A673 (cell line): ENCODE measurements around the gene CWH43. TPM values are rescaled to one million over a fixed set of nuclear protein-coding genes. Genes with fewer than 3 reads are reported as not detected.
A peak's percentile ranks its signal among the peaks of the same experiment; 100 is the strongest.

Experiments
- BruUV-seq: library from RNA; stranded (reverse); fragments of 400-500 nt; replicated peaks from 2 replicates; lab custom pipeline; 2021; lab: Mats Ljungman, UMichigan
- CTCF ChIA-PET: fragments of 300-600 bp; sonication (Branson Sonifier 250); formaldehyde crosslinking; loops from one replicate; lab custom pipeline; 2022; ENCODE audit warnings: antibody characterized with exemption; lab: Charles Lee
- POLR2A ChIA-PET: fragments of 300-600 bp; sonication (Branson Sonifier 250); formaldehyde crosslinking; loops from one replicate; lab custom pipeline; 2022; ENCODE audit warnings: antibody characterized with exemption; ENCODE audit not compliant: low non-redundant PET; lab: Charles Lee
- DNase-seq: peaks from one replicate; pipeline ENCODE4 v3.0.0-alpha.2; 2015; ENCODE audit warnings: low spot score
- H3K27ac ChIP-seq: fragments of 200-600 bp; sonication (generic); 2 replicates; pipeline ENCODE4 v1.5.1; 2016; ENCODE audit warnings: mixed run types, low read depth, mild to moderate bottlenecking, mixed read lengths, antibody characterized with exemption, low read length; ENCODE audit not compliant: poor library complexity, severe bottlenecking
- H3K27me3 ChIP-seq: fragments of 200-600 bp; sonication (generic); replicated peaks from 2 replicates; pipeline ENCODE4 v1.6.1; 2017; ENCODE audit warnings: mixed run types, low read depth, mild to moderate bottlenecking, mixed read lengths, antibody characterized with exemption, low read length; ENCODE audit not compliant: insufficient read depth, poor library complexity
- H3K36me3 ChIP-seq: fragments of 200-600 bp; sonication (generic); 2 replicates; pipeline ENCODE4 v1.6.1; 2016; ENCODE audit warnings: mixed run types, mild to moderate bottlenecking, mixed read lengths, antibody characterized with exemption, low read length; ENCODE audit not compliant: insufficient read depth, poor library complexity, severe bottlenecking
- H3K4me1 ChIP-seq: fragments of 200-600 bp; sonication (generic); 2 replicates; pipeline ENCODE4 v1.6.1; 2017; ENCODE audit warnings: mixed run types, mild to moderate bottlenecking, mixed read lengths, antibody characterized with exemption, low read length; ENCODE audit not compliant: insufficient read depth, poor library complexity, severe bottlenecking
- H3K4me3 ChIP-seq: fragments of 200-600 bp; sonication (generic); 2 replicates; pipeline ENCODE4 v1.5.1; 2016; ENCODE audit warnings: low read depth, mixed run types, mild to moderate bottlenecking, mixed read lengths, low read length; ENCODE audit not compliant: poor library complexity, severe bottlenecking
- H3K9me3 ChIP-seq: fragments of 200-600 bp; sonication (generic); 2 replicates; pipeline ENCODE4 v1.6.1; 2016; ENCODE audit warnings: mixed run types, low read depth, mild to moderate bottlenecking, mixed read lengths, antibody characterized with exemption, low read length; ENCODE audit not compliant: poor library complexity, severe bottlenecking
- EZH2 ChIP-seq: fragments of 200-600 bp; sonication (generic); IDR thresholded peaks from 2 replicates; pipeline ENCODE4 v1.6.1; 2017; ENCODE audit warnings: borderline replicate concordance, low read depth, mild to moderate bottlenecking, mixed read lengths, antibody characterized with exemption, low read length; ENCODE audit not compliant: poor library complexity, severe bottlenecking
- intact Hi-C: fragments of 100-400 bp; cut with micrococcal nuclease; formaldehyde crosslinking; loops from one replicate; pipeline ENCODE4 v1.10.0; 2022; ENCODE audit not compliant: unreplicated experiment
- total RNA-seq: library from RNA; stranded (reverse); gene quantifications from 2 replicates; pipeline ENCODE4 v1.2.3, GENCODE V29; 2021
- TF ChIP-seq, protein P1 (sequence below): fragments of 300-800, 200-600 bp; sonication (generic); conservative IDR thresholded peaks from 2 replicates; pipeline ENCODE4 v1.5.1; 2017; ENCODE audit warnings: low read depth, mild to moderate bottlenecking, antibody characterized with exemption, low read length, moderate library complexity, mixed read lengths

The CWH43 gene
- total RNA-seq, 1 experiment from 2014 or later: not detected

GRCh38 chr4:48968814-48969213, 17.3 kb upstream of the CWH43 start:
- TF ChIP-seq, protein P1, sequence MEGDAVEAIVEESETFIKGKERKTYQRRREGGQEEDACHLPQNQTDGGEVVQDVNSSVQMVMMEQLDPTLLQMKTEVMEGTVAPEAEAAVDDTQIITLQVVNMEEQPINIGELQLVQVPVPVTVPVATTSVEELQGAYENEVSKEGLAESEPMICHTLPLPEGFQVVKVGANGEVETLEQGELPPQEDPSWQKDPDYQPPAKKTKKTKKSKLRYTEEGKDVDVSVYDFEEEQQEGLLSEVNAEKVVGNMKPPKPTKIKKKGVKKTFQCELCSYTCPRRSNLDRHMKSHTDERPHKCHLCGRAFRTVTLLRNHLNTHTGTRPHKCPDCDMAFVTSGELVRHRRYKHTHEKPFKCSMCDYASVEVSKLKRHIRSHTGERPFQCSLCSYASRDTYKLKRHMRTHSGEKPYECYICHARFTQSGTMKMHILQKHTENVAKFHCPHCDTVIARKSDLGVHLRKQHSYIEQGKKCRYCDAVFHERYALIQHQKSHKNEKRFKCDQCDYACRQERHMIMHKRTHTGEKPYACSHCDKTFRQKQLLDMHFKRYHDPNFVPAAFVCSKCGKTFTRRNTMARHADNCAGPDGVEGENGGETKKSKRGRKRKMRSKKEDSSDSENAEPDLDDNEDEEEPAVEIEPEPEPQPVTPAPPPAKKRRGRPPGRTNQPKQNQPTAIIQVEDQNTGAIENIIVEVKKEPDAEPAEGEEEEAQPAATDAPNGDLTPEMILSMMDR: no peak
- TF ChIP-seq EZH2: no peak
- H3K4me1 ChIP-seq: no peaks in the 10 kb centered on the region
- no peaks in the 10 kb centered on the region for H3K27me3 ChIP-seq
- ChIA-PET CTCF (no interaction called here), POLR2A (no interaction called here)
- no peaks in the 10 kb centered on the region for H3K36me3 ChIP-seq
- no peak overlapping the region for H3K4me3 ChIP-seq
- no peak for DNase-seq
- intact Hi-C loops: loop anchor here (10.0 kb wide), 3 partner anchors 524 to 844 kb away; no protein-coding TSS in a partner anchor
- no peaks in the 10 kb centered on the region for H3K9me3 ChIP-seq
- H3K27ac ChIP-seq: no peak overlapping the region
- BruUV-seq: no TSS peak

- no TSS peak for BruUV-seq
- peak; percentile 49 for DNase-seq
- ChIA-PET POLR2A (no interaction called here), CTCF (no interaction called here)
- H3K9me3 ChIP-seq: no peaks in the 10 kb centered on the region
- H3K27ac ChIP-seq: no peak overlapping the region
- intact Hi-C loops: no loop called here
- no peak overlapping the region for H3K4me3 ChIP-seq
- TF ChIP-seq, protein P1: no peak
- no peak for TF ChIP-seq EZH2
- no peaks in the 10 kb centered on the region for H3K36me3 ChIP-seq
- H3K4me1 ChIP-seq: no peaks in the 10 kb centered on the region
- no peaks in the 10 kb centered on the region for H3K27me3 ChIP-seq
These were observed 15.6 kb upstream of the CWH43 start for GRCh38 chr4:48970471-48970921.

DNA sequence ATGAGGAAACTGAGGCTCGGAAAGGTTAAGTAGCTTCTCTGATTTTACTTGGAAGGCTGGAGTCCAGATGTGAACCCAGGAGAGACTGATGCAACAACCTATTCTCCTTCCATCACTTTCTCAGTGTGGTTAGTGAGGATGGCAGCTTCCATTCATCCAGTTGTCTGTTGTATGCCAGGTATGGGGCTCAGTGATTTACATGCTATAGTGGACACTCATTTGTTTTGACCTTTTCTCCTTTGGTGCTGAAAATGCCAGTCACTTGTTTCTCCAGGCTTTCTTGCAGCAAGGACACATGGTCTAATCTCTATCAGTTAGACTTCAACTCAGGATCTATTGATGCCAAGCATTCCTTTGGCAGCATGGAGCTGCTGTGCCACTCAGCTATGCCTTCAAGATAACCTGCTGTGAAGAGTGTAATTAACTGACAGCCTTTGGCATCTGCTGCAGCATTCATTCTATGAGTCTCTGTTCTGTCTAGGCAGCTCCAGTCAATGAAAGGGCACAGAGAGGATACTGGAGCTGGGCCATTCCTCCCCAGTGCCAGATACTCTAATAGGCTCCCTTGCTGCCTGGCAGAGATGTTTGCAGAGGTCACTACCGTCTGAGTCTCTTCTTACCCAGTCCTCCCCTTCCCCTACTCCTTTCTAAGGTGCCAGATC, 11.0 kb upstream of the CWH43 start:
- Histone ChIP-seq H3K9me3 (no peaks in the 10 kb centered on the region), H3K4me3 (no peak overlapping the region), H3K27ac (no peak overlapping the region), H3K27me3 (no peaks in the 10 kb centered on the region), H3K4me1 (no peaks in the 10 kb centered on the region), H3K36me3 (no peaks in the 10 kb centered on the region)
- no TSS peak for BruUV-seq
- CTCF ChIA-PET: no interaction called here
- POLR2A ChIA-PET: no interaction called here
- TF ChIP-seq EZH2: no peak
- TF ChIP-seq, protein P1: no peak
- peak; percentile 27 for DNase-seq
- intact Hi-C loops: no loop called here
